HepG2 (cell line): ENCODE data around the gene MILR1. TPM values are rescaled to one million over a fixed set of nuclear protein-coding genes. Genes with fewer than 3 reads are reported as not detected.

Experiments
- ATAC-seq: fragments of 200-7000 bp; cut with Tn5 transposase; 3 replicates; pipeline ENCODE4 v1.9.1; 2020; ENCODE audit warnings: mild to moderate bottlenecking, moderate library complexity
- BruUV-seq: library from RNA; stranded (reverse); fragments of 400-500 nt; replicated peaks from 2 replicates; lab custom pipeline; 2021; lab: Mats Ljungman, UMichigan
- CTCF ChIA-PET: fragments of 300-600 bp; formaldehyde crosslinking; extraction: SDS; loops from one replicate; lab custom pipeline; 2021; ENCODE audit warnings: low total read pairs, inconsistent platforms, low intra/inter-chr PET ratio; lab: Yijun Ruan, JAX
- POLR2A ChIA-PET: fragments of 350-600 bp; sonication (Branson Sonifier 250); formaldehyde crosslinking; loops from one replicate; lab custom pipeline; 2020; ENCODE audit warnings: antibody characterized with exemption, inconsistent platforms; lab: Yijun Ruan, JAX
- DNase-seq: peaks from one replicate; pipeline ENCODE4 v3.0.0-alpha.2; 2015; ENCODE audit warnings: low spot score
- FAIRE-seq: peaks from 3 replicates; lab custom pipeline; 2011; peaks lifted over from hg19 to GRCh38; lab: Jason Lieb, UNC
- H2AFZ ChIP-seq: one replicate; pipeline ENCODE4 v1.6.1; 2011; ENCODE audit warnings: low read length, inconsistent platforms
- H3K27ac ChIP-seq: fragments of 300-600 bp; 3 replicates; pipeline ENCODE4 v1.8.0; 2011; ENCODE audit warnings: mixed run types, mild to moderate bottlenecking, mixed read lengths, low read length, inconsistent platforms; ENCODE audit not compliant: insufficient read depth; ENCODE audit errors: extremely low read length
- H3K27me3 ChIP-seq, 2 experiments: fragments of 200-600 bp in 1 of 2; 2 replicates in 1 of 2; 3 replicates in 1 of 2; pipeline versions ENCODE4 v1.6.0 to v1.8.0; 2011; ENCODE audit warnings: low read length in 2 of 2, mild to moderate bottlenecking in 2 of 2, moderate library complexity in 2 of 2, inconsistent platforms in 1 of 2; ENCODE audit not compliant: insufficient read depth in 2 of 2, control insufficient read depth in 1 of 2
- H3K36me3 ChIP-seq, 2 experiments: fragments of 200-600 bp in 1 of 2; replicated peaks in 1 of 2; 2 replicates in 1 of 2; 3 replicates in 1 of 2; pipeline versions ENCODE4 v1.5.1 to v1.8.0; 2011; ENCODE audit warnings: low read length in 2 of 2, inconsistent platforms in 1 of 2; ENCODE audit not compliant: insufficient read depth in 2 of 2, control insufficient read depth in 1 of 2
- H3K4me1 ChIP-seq: 2 replicates; pipeline ENCODE4 v1.5.1; 2012; ENCODE audit warnings: low read length, inconsistent platforms; ENCODE audit not compliant: insufficient read depth
- H3K4me2 ChIP-seq: 2 replicates; pipeline ENCODE4 v1.6.0; 2011; ENCODE audit warnings: low read depth, low read length, inconsistent platforms
- H3K4me3 ChIP-seq, 3 experiments: fragments of 200-600 bp in 1 of 3; sonication (generic), shearing (Covaris generic) in 1 of 3; replicated peaks in 1 of 3; 2 replicates each; pipeline ENCODE4 v1.5.1; 2011 to 2016; ENCODE audit warnings: low read length in 3 of 3, inconsistent platforms in 2 of 3, low read depth in 2 of 3, mild to moderate bottlenecking in 2 of 3, control low read depth in 1 of 3, mixed read lengths in 1 of 3; ENCODE audit not compliant: insufficient read depth in 1 of 3
- H3K79me2 ChIP-seq: one replicate; pipeline ENCODE4 v1.6.1; 2011; ENCODE audit warnings: low read length, inconsistent platforms; ENCODE audit not compliant: insufficient read depth
- H3K9ac ChIP-seq: 2 replicates; pipeline ENCODE4 v1.6.0; 2011; ENCODE audit warnings: mild to moderate bottlenecking, low read depth, low read length, inconsistent platforms; ENCODE audit not compliant: insufficient read depth
- H3K9me3 ChIP-seq: 2 replicates; pipeline ENCODE4 v1.5.1; 2012; ENCODE audit warnings: mild to moderate bottlenecking, low read length
- H4K20me1 ChIP-seq: 2 replicates; pipeline ENCODE4 v1.6.0; 2011; ENCODE audit warnings: inconsistent platforms, mild to moderate bottlenecking, low read length, moderate library complexity; ENCODE audit not compliant: insufficient read depth
- CREB1 ChIP-seq, 2 experiments: fragments of 450-650 bp in 1 of 2; IDR thresholded peaks; 2 replicates each; pipeline ENCODE4 v1.6.1; 2016 to 2017; ENCODE audit warnings: control low read depth in 1 of 2, mild to moderate bottlenecking in 1 of 2, missing compliant biosample characterization in 1 of 2, missing genetic modification characterization in 1 of 2
- GABPA ChIP-seq, 2 experiments: IDR thresholded peaks; 2 replicates each; pipeline ENCODE4 v1.6.1; 2011 to 2016; ENCODE audit warnings: low read depth in 2 of 2, low read length in 1 of 2, missing biosample characterization in 1 of 2, missing genetic modification characterization in 1 of 2
- MTERF4 ChIP-seq: sonication (generic); formaldehyde crosslinking; IDR thresholded peaks from 2 replicates; pipeline ENCODE4 v1.8.0; 2023; ENCODE audit warnings: mild to moderate bottlenecking, missing genetic modification reagents
- PATZ1 ChIP-seq: sonication (generic); formaldehyde crosslinking; IDR thresholded peaks from 2 replicates; pipeline ENCODE4 v1.4.0; 2020; ENCODE audit warnings: missing genetic modification reagents
- POLR2AphosphoS2 ChIP-seq: IDR thresholded peaks from 2 replicates; pipeline ENCODE4 v1.6.1; 2011; ENCODE audit warnings: low read depth, low read length, improper control_type of control experiment
- SIN3A ChIP-seq: IDR thresholded peaks from 2 replicates; pipeline ENCODE4 v1.6.1; 2011; ENCODE audit warnings: low read depth, mild to moderate bottlenecking, control low read depth, low read length, borderline replicate concordance
- SOX13 ChIP-seq, 3 experiments: fragments of 450-650 bp in 1 of 3; sonication (generic) in 1 of 3; formaldehyde crosslinking in 1 of 3; IDR thresholded peaks in 2 of 3; conservative IDR thresholded peaks in 1 of 3; 2 replicates each; pipeline versions ENCODE4 v1.5.0 to v1.6.1; 2016 to 2020; ENCODE audit warnings: antibody characterized with exemption in 1 of 3, mild to moderate bottlenecking in 1 of 3, missing compliant biosample characterization in 1 of 3, missing genetic modification reagents in 1 of 3, moderate library complexity in 1 of 3
- WGBS: methylation state at CpG from one replicate; pipeline ENCODE4 v1.1.6; 2017; ENCODE audit warnings: low lambda C conversion rate; 5-methylcytosine and 5-hydroxymethylcytosine counted together
- in situ Hi-C: cut with HindIII; loops from 2 replicates; pipeline ENCODE4 v1.10.0; 2017; ENCODE audit warnings: low pct_unique_long_range_greater_than_20kb; ENCODE audit not compliant: extremely low pct_ligation_motif_present
- intact Hi-C: fragments of 100-400 bp; cut with micrococcal nuclease; formaldehyde crosslinking; loops from one replicate; pipeline ENCODE4 v1.10.0; 2022; ENCODE audit not compliant: unreplicated experiment
- polyA plus RNA-seq, 8 experiments: library from polyadenylated mRNA; depleted of rRNA in 3 of 8; stranded (reverse) in 7 of 8; unstranded in 1 of 8; fragments of >200 nt; fragmentation: Illumina TruSeq in 4 of 8; extraction: Trizol in 4 of 8; gene quantifications; 2 replicates each; pipeline versions ENCODE4 v1.2.1 to v1.2.3, GENCODE V29; 2011 to 2016; ENCODE audit warnings: low read depth in 4 of 8, missing spikeins in 1 of 8, mixed read lengths in 1 of 8; ENCODE audit not compliant: insufficient read depth in 1 of 8
- total RNA-seq, 5 experiments: library from RNA; depleted of rRNA; stranded (reverse); fragments of >200 nt; fragmentation: Illumina TruSeq; extraction: Trizol; gene quantifications; 2 replicates each; pipeline ENCODE4 v1.2.3, GENCODE V29; 2016; ENCODE audit warnings: low read depth in 1 of 5

MILR1 gene
- total and polyA plus RNA-seq, 2 of the 13 experiments (the other 11 are each of a cell fraction or from before 2014, with no cell fraction given): 0.27 to 1.7 TPM

GRCh38 chr17:64503341-64503740, 54.4 kb downstream of the MILR1 start:
- Histone ChIP-seq H3K4me3 (no peak overlapping the region), H3K4me2 (peak overlapping the region; percentile 79; the same call in 1 of the 2 replicates), H3K36me3 (peaks cover 26 to 56% of the 10 kb centered on the region in 2 experiments), H3K27me3 (peaks cover 0 to 3% of the 10 kb centered on the region in 2 experiments; a peak in 1 of 5 replicates), H4K20me1 (peaks cover 67% of the 10 kb centered on the region), H3K27ac (no peak overlapping the region), H3K4me1 (peaks cover 66% of the 10 kb centered on the region), H2AFZ (no peak overlapping the region), H3K79me2 (peaks cover 49% of the 10 kb centered on the region), H3K9me3 (no peaks in the 10 kb centered on the region), H3K9ac (no peak overlapping the region)
- TF ChIP-seq MTERF4: no peak
- no peak for TF ChIP-seq GABPA (IDR thresholded peaks at IDR 0.05; ENCODE audit: low read depth, low read length)
- TF ChIP-seq GABPA (CRISPR knock-in tag; IDR thresholded peaks at IDR 0.05; ENCODE audit: low read depth): peak; percentile 9; the same call in 1 of the 2 replicates
- TF ChIP-seq POLR2AphosphoS2: 0 out of 2 replicates have a peak, but pooled peaks have one; percentile 26
- no peak for TF ChIP-seq SOX13 (IDR thresholded peaks at IDR 0.05)
- TF ChIP-seq SOX13 (CRISPR knock-in tag; conservative IDR thresholded peaks at IDR 0.05 in 1 of 2, IDR thresholded peaks at IDR 0.05 in 1 of 2): 0 out of 4 replicates have a peak, but pooled peaks of 1 of the 2 experiments have one; percentile 26
- TF ChIP-seq SIN3A: no peak
- no peak for TF ChIP-seq CREB1 (IDR thresholded peaks at IDR 0.05)
- TF ChIP-seq CREB1 (CRISPR knock-in tag; IDR thresholded peaks at IDR 0.05): peak; percentile 30; the same call in 1 of the 2 replicates
- no peak for TF ChIP-seq PATZ1 (CRISPR knock-in tag)
- no peak for FAIRE-seq
- ATAC-seq: no peak
- CTCF ChIA-PET: no interaction called here
- POLR2A ChIA-PET: no interaction called here
- 94% methylated on average over 5 of the region's 5 CpGs for WGBS
- BruUV-seq: no TSS peak
- intact Hi-C loops (no loop called here), in situ Hi-C loops (loop anchor here (10.0 kb wide), 1 partner anchor 659 kb away; the partner anchor contains the start of gene SMARCD2)
- no peak for DNase-seq
